Femur (tissue), 1 donor: ENCODE measurements around the gene SPO11.
"Not testable (repeated sequence)": the region's sequence is repeated elsewhere in the genome, so short reads cannot be mapped to it uniquely, and the experiment has no call there.

Source experiments
- DNase-seq: peaks from one replicate; pipeline ENCODE4 v3.0.0-alpha.2; 2017

Gene SPO11

GRCh38 chr20:57342829-57343228 lies 13.2 kb downstream of the SPO11 start:
- no peak for DNase-seq

- DNase-seq = peak; percentile 78
Measured at GRCh38 chr20:57346477-57346876, 16.9 kb downstream of the SPO11 start.

GRCh38 chr20:57347393-57347792 lies 17.8 kb downstream of the SPO11 start:
- DNase-seq = no peak

- not testable (repeated sequence) for DNase-seq
Measured at GRCh38 chr20:57348200-57348921, 18.8 kb downstream of the SPO11 start.

- DNase-seq = not testable (repeated sequence)
Measured at GRCh38 chr20:57348922-57349574, 19.4 kb downstream of the SPO11 start.

- DNase-seq = no peak
Measured at GRCh38 chr20:57350081-57350710, 20.6 kb downstream of the SPO11 start.

GRCh38 chr20:57350726-57351041 lies 21.1 kb downstream of the SPO11 start:
- not testable (repeated sequence) for DNase-seq

GRCh38 chr20:57351042-57351783 lies 21.6 kb downstream of the SPO11 start, which contains the start of gene RAE1:
Gene RAE1, plus strand, starts transcription at chr20:57351255. Its CDS starts 2,784 bp downstream, at chr20:57354039.
- DNase-seq = peak; percentile 96

- no peak for DNase-seq
Measured at GRCh38 chr20:57352305-57352704, 22.7 kb downstream of the SPO11 start.

GRCh38 chr20:57353351-57353750 lies 23.7 kb downstream of the SPO11 start:
- no peak for DNase-seq

GRCh38 chr20:57361517-57361916 lies 31.9 kb downstream of the SPO11 start:
- no peak for DNase-seq

- no peak for DNase-seq
Measured at GRCh38 chr20:57364451-57364850, 34.8 kb downstream of the SPO11 start.

- no peak for DNase-seq
Measured at GRCh38 chr20:57369596-57369995, 40.0 kb downstream of the SPO11 start.

- no peak for DNase-seq
Measured at GRCh38 chr20:57370316-57370715, 40.7 kb downstream of the SPO11 start.

- DNase-seq = no peak
Measured at GRCh38 chr20:57371363-57371762, 41.8 kb downstream of the SPO11 start.

GRCh38 chr20:57372157-57372556 lies 42.6 kb downstream of the SPO11 start:
- DNase-seq = no peak

- no peak for DNase-seq
Measured at GRCh38 chr20:57372581-57373350, 43.2 kb downstream of the SPO11 start.

- DNase-seq = no peak
Measured at GRCh38 chr20:57374343-57374930, 44.8 kb downstream of the SPO11 start.

GRCh38 chr20:57374931-57375651 lies 45.5 kb downstream of the SPO11 start:
- DNase-seq = no peak

- DNase-seq = no peak
Measured at GRCh38 chr20:57375652-57376230, 46.1 kb downstream of the SPO11 start.

- DNase-seq = no peak
Measured at GRCh38 chr20:57377350-57377749, 47.7 kb downstream of the SPO11 start.
